IMR-90 (cell line): ENCODE data around the gene RNFT2. TPM values are rescaled to one million over a fixed set of nuclear protein-coding genes. Genes with fewer than 3 reads are reported as not detected.

Source experiments
- ATAC-seq: fragments of 200-7000 bp; cut with Tn5 transposase; 2 replicates; pipeline ENCODE4 v1.9.1; 2020; ENCODE audit warnings: low read depth, mild to moderate bottlenecking, moderate library complexity
- BruUV-seq: library from RNA; stranded (reverse); fragments of 400-500 nt; replicated peaks from 2 replicates; lab custom pipeline; 2021; lab: Mats Ljungman, UMichigan
- CTCF ChIA-PET: fragments of 300-600 bp; formaldehyde crosslinking; extraction: SDS; loops from one replicate; lab custom pipeline; 2021; ENCODE audit warnings: antibody characterized with exemption; lab: Yijun Ruan, JAX
- POLR2A ChIA-PET: fragments of 300-600 bp; sonication (Branson Sonifier 250); formaldehyde crosslinking; loops from one replicate; lab custom pipeline; 2022; ENCODE audit warnings: antibody characterized with exemption; ENCODE audit not compliant: unreplicated experiment; lab: Charles Lee
- DNase-seq: peaks from one replicate; pipeline ENCODE4 v3.0.0; 2013
- H2AFZ ChIP-seq: replicated peaks from 2 replicates; pipeline ENCODE3; 2013; ENCODE audit warnings: low read length, mild to moderate bottlenecking; ENCODE audit not compliant: poor library complexity
- H2AK5ac ChIP-seq: 2 replicates; pipeline ENCODE4 v1.6.1; 2013; ENCODE audit warnings: low read depth, low read length, inconsistent platforms
- H2AK9ac ChIP-seq: replicated peaks from 2 replicates; pipeline ENCODE3; 2013; ENCODE audit warnings: mild to moderate bottlenecking, low read depth, low read length, moderate library complexity; ENCODE audit not compliant: poor library complexity
- H2BK120ac ChIP-seq: 2 replicates; pipeline ENCODE4 v1.6.1; 2013; ENCODE audit warnings: low read depth, low read length, inconsistent platforms
- H2BK15ac ChIP-seq: 3 replicates; pipeline ENCODE4 v1.6.1; 2013; ENCODE audit warnings: low read depth, low read length, inconsistent platforms
- H2BK20ac ChIP-seq: 2 replicates; pipeline ENCODE4 v1.6.1; 2013; ENCODE audit warnings: low read depth, mild to moderate bottlenecking, inconsistent platforms, low read length, moderate library complexity
- H2BK5ac ChIP-seq: 2 replicates; pipeline ENCODE4 v1.6.1; 2013; ENCODE audit warnings: mild to moderate bottlenecking, low read depth, low read length, inconsistent platforms; ENCODE audit not compliant: poor library complexity, severe bottlenecking
- H3K14ac ChIP-seq: replicated peaks from 2 replicates; pipeline ENCODE4 v1.6.1; 2013; ENCODE audit warnings: low read depth, low read length, inconsistent platforms
- H3K18ac ChIP-seq: 2 replicates; pipeline ENCODE4 v1.6.1; 2013; ENCODE audit warnings: low read depth, low read length, control low read depth
- H3K23ac ChIP-seq: 2 replicates; pipeline ENCODE4 v1.6.1; 2013; ENCODE audit warnings: low read depth, low read length, inconsistent platforms
- H3K27ac ChIP-seq: 2 replicates; pipeline ENCODE4 v1.5.1; 2013; ENCODE audit warnings: mild to moderate bottlenecking, control low read depth, low read length; ENCODE audit not compliant: insufficient read depth
- H3K27me3 ChIP-seq: 2 replicates; pipeline ENCODE4 v1.6.1; 2013; ENCODE audit warnings: low read length; ENCODE audit not compliant: control insufficient read depth, insufficient read depth
- H3K36me3 ChIP-seq: 2 replicates; pipeline ENCODE4 v1.6.1; 2013; ENCODE audit warnings: low read length, mixed read lengths; ENCODE audit not compliant: control insufficient read depth, insufficient read depth
- H3K4ac ChIP-seq: 2 replicates; pipeline ENCODE4 v1.6.1; 2013; ENCODE audit warnings: low read depth, low read length, inconsistent platforms
- H3K4me1 ChIP-seq: 2 replicates; pipeline ENCODE4 v1.6.1; 2013; ENCODE audit warnings: low read length, mixed read lengths; ENCODE audit not compliant: control insufficient read depth, insufficient read depth
- H3K4me2 ChIP-seq: 2 replicates; pipeline ENCODE4 v1.6.1; 2013; ENCODE audit warnings: low read depth, mild to moderate bottlenecking, control low read depth, low read length, moderate library complexity
- H3K4me3 ChIP-seq: 2 replicates; pipeline ENCODE4 v1.5.1; 2013; ENCODE audit warnings: low read depth, mild to moderate bottlenecking, control low read depth, low read length, moderate library complexity; ENCODE audit not compliant: insufficient read depth
- H3K56ac ChIP-seq: 2 replicates; pipeline ENCODE4 v1.6.1; 2013; ENCODE audit warnings: low read length, inconsistent platforms; ENCODE audit not compliant: insufficient read depth; ENCODE audit errors: extremely low read depth
- H3K79me1 ChIP-seq, 2 experiments: 2 replicates each; pipeline ENCODE4 v1.6.1; 2013; ENCODE audit warnings: low read length in 2 of 2, inconsistent platforms in 1 of 2, low read depth in 1 of 2
- H3K9ac ChIP-seq: 2 replicates; pipeline ENCODE4 v1.6.1; 2013; ENCODE audit warnings: low read depth, low read length, control low read depth
- H3K9me1 ChIP-seq: 2 replicates; pipeline ENCODE4 v1.6.1; 2013; ENCODE audit warnings: low read length, inconsistent platforms; ENCODE audit not compliant: insufficient read depth
- H3K9me3 ChIP-seq: 2 replicates; pipeline ENCODE4 v1.6.1; 2013; ENCODE audit warnings: low read length; ENCODE audit not compliant: control insufficient read depth, insufficient read depth
- H4K20me1 ChIP-seq: 2 replicates; pipeline ENCODE4 v1.6.1; 2013; ENCODE audit warnings: low read length, inconsistent platforms; ENCODE audit not compliant: insufficient read depth
- H4K5ac ChIP-seq: 2 replicates; pipeline ENCODE4 v1.6.1; 2013; ENCODE audit warnings: mild to moderate bottlenecking, low read depth, low read length, control low read depth
- H4K8ac ChIP-seq, 2 experiments: 2 replicates each; pipeline ENCODE4 v1.6.1; 2013; ENCODE audit warnings: low read depth in 2 of 2, low read length in 2 of 2, control low read depth in 1 of 2, inconsistent platforms in 1 of 2
- H4K91ac ChIP-seq: 2 replicates; pipeline ENCODE4 v1.6.1; 2013; ENCODE audit warnings: low read depth, low read length, inconsistent platforms; ENCODE audit not compliant: insufficient read depth
- FOS ChIP-seq: fragments of 150-350 bp; IDR thresholded peaks from 2 replicates; pipeline ENCODE4 v1.6.1; 2016; ENCODE audit warnings: low read depth, low read length
- MAFK ChIP-seq: IDR thresholded peaks from 2 replicates; pipeline ENCODE4 v1.6.1; 2012; ENCODE audit warnings: low read depth, low read length, improper control_type of control experiment
- MXI1 ChIP-seq: IDR thresholded peaks from 2 replicates; pipeline ENCODE4 v1.6.1; 2012; ENCODE audit warnings: low read depth, mild to moderate bottlenecking, low read length, moderate library complexity, borderline replicate concordance
- POLR2A ChIP-seq: IDR thresholded peaks from 2 replicates; pipeline ENCODE4 v1.6.1; 2012; ENCODE audit warnings: mild to moderate bottlenecking, low read depth, low read length
- RAD21 ChIP-seq: IDR thresholded peaks from 2 replicates; pipeline ENCODE4 v1.6.1; 2012; ENCODE audit warnings: low read length, improper control_type of control experiment
- RCOR1 ChIP-seq: IDR thresholded peaks from 2 replicates; pipeline ENCODE4 v1.6.1; 2012; ENCODE audit warnings: mild to moderate bottlenecking, low read length, improper control_type of control experiment; ENCODE audit not compliant: insufficient replicate concordance
- SMC3 ChIP-seq: fragments of 150-350 bp; IDR thresholded peaks from 2 replicates; pipeline ENCODE4 v1.6.1; 2016; ENCODE audit warnings: low read depth, mild to moderate bottlenecking, antibody characterized with exemption, low read length, moderate library complexity
- WGBS, 2 experiments: methylation state at CpG; one replicate each; pipeline versions ENCODE4 v1.1.5 to v1.1.7; 2013; ENCODE audit warnings: missing lambda C conversion rate in 2 of 2; ENCODE audit not compliant: insufficient read length in 1 of 2; ENCODE audit errors: extremely low coverage in 2 of 2; 5-methylcytosine and 5-hydroxymethylcytosine counted together
- dilution Hi-C: fragments of 300-500 bp; cut with HindIII; formaldehyde crosslinking; loops from one replicate; pipeline ENCODE4 v1.14.3; 2018; ENCODE audit warnings: low sequenced_read_pairs; ENCODE audit not compliant: unreplicated experiment
- in situ Hi-C: fragments of 300-500 bp; cut with MboI; formaldehyde crosslinking; loops from 3 replicates; pipeline ENCODE4 v1.14.3; 2019; ENCODE audit warnings: low sequenced_read_pairs, inconsistent platforms, mixed read lengths
- intact Hi-C: fragments of 100-400 bp; cut with micrococcal nuclease; formaldehyde crosslinking; loops from 2 replicates; pipeline ENCODE4 v1.10.0; 2022
- polyA plus RNA-seq, 3 experiments: library from polyadenylated mRNA; depleted of rRNA; stranded (reverse); fragments of >200 nt; gene quantifications; 2 replicates each; pipeline ENCODE4 v1.2.3, GENCODE V29; 2012; ENCODE audit warnings: low replicate concordance in 1 of 3
- total RNA-seq: library from RNA; depleted of rRNA; stranded (reverse); fragments of >200 nt; gene quantifications from 2 replicates; pipeline ENCODE4 v1.2.3, GENCODE V29; 2012

RNFT2 gene
- total and polyA plus RNA-seq, 2 of the 4 experiments (the other 2 are of a cell fraction), result 1.6 to 2.3 TPM

GRCh38 chr12:116735951-116736599 is 2.0 kb upstream of the RNFT2 start:
- TF ChIP-seq SMC3 (no peak), FOS (no peak), RAD21 (no peak), RCOR1 (no peak), POLR2A (no peak), MXI1 (no peak), MAFK (no peak)
- H3K9me1 ChIP-seq, result peaks cover 8% of the 10 kb centered on the region
- peaks cover 9% of the 10 kb centered on the region; the same call in 1 of the 2 replicates for H4K20me1 ChIP-seq
- H3K4me1 ChIP-seq, result peaks cover 2% of the 10 kb centered on the region; the same call in 1 of the 2 replicates
- no peak overlapping the region for H2BK15ac ChIP-seq
- H3K9ac ChIP-seq, result no peak overlapping the region
- no peak for ATAC-seq
- H4K91ac ChIP-seq, result no peak overlapping the region
- no peak overlapping the region for H2AK5ac ChIP-seq
- H2AFZ ChIP-seq, result no peak overlapping the region
- no CpG with 5 or more reads among the region's 9 CpGs for WGBS, 2 experiments
- ChIA-PET CTCF (no interaction called here), POLR2A (no interaction called here)
- no peak overlapping the region for H4K5ac ChIP-seq
- in situ Hi-C loops (no loop called here), dilution Hi-C loops (no loop called here), intact Hi-C loops (no loop called here)
- H3K18ac ChIP-seq, result no peak overlapping the region
- H3K79me1 ChIP-seq, result peaks cover 20 to 50% of the 10 kb centered on the region in 2 experiments; a peak in 3 of 4 replicates
- H3K23ac ChIP-seq, result 0 out of 2 replicates have a peak overlapping the region, but pooled peaks have one; percentile 37
- peaks cover 1% of the 10 kb centered on the region for H3K36me3 ChIP-seq
- no peak overlapping the region for H3K27ac ChIP-seq
- H3K4me2 ChIP-seq, result peak overlapping the region; percentile 31; the same call in 1 of the 2 replicates
- H2AK9ac ChIP-seq, result no peak overlapping the region
- no peak overlapping the region for H4K8ac ChIP-seq
- no peaks in the 10 kb centered on the region for H3K27me3 ChIP-seq
- H2BK5ac ChIP-seq, result no peak overlapping the region
- BruUV-seq, result no TSS peak
- no peak overlapping the region for H3K14ac ChIP-seq
- DNase-seq, result no peak
- H3K9me3 ChIP-seq, result no peaks in the 10 kb centered on the region
- H3K4ac ChIP-seq, result no peak overlapping the region
- H3K4me3 ChIP-seq, result no peak overlapping the region
- H2BK20ac ChIP-seq, result no peak overlapping the region
- no peak overlapping the region for H3K56ac ChIP-seq
- no peak overlapping the region for H2BK120ac ChIP-seq
